22Rv1 (cell line): ENCODE results near the gene CCSER1.

Experiments used
- CTCF ChIP-seq: fragments of 450-650 bp; IDR thresholded peaks from 2 replicates; pipeline ENCODE4 v1.5.1; 2017; ENCODE audit warnings: mild to moderate bottlenecking
- ZFX ChIP-seq: fragments of 450-650 bp; IDR thresholded peaks from 2 replicates; pipeline ENCODE4 v1.6.1; 2017; ENCODE audit warnings: antibody characterized with exemption, borderline replicate concordance

- TF ChIP-seq CTCF (no peak), ZFX (no peak)
Measured at GRCh38 chr4:90290345-90290744, 163.2 kb downstream of the CCSER1 start.
